ENCODE measurements around the gene C2CD4D. TPM values are rescaled to one million over a fixed set of nuclear protein-coding genes. Genes with fewer than 3 reads are reported as not detected.

Gene C2CD4D
- total RNA-seq, 1 experiment from 2014 or later: not detected

GRCh38 chr1:151827853-151828252 is 11.8 kb downstream of the C2CD4D start:
- Histone ChIP-seq H3K4me3 (no peak overlapping the region), H3K27me3 (no peaks in the 10 kb centered on the region), H3K9me3 (no peaks in the 10 kb centered on the region), H3K36me3 (no peaks in the 10 kb centered on the region)
- DNase-seq: no peak

GRCh38 chr1:151825751-151826660 is 13.6 kb downstream of the C2CD4D start:
- Histone ChIP-seq H3K27me3 (no peaks in the 10 kb centered on the region), H3K9me3 (peaks cover 2% of the 10 kb centered on the region), H3K4me3 (no peak overlapping the region), H3K36me3 (no peaks in the 10 kb centered on the region)
- DNase-seq: peak; percentile 22

- DNase-seq: no peak
- Histone ChIP-seq H3K4me3 (no peak overlapping the region), H3K9me3 (peaks cover 2% of the 10 kb centered on the region), H3K36me3 (no peaks in the 10 kb centered on the region), H3K27me3 (no peaks in the 10 kb centered on the region)
These were observed 14.4 kb downstream of the C2CD4D start for GRCh38 chr1:151825204-151825603.

- no peak overlapping the region for H3K4me3 ChIP-seq
- H3K27me3 ChIP-seq: no peaks in the 10 kb centered on the region
- no peaks in the 10 kb centered on the region for H3K36me3 ChIP-seq
- H3K9me3 ChIP-seq: peaks cover 2% of the 10 kb centered on the region
- no peak for DNase-seq
These were observed 16.4 kb downstream of the C2CD4D start for GRCh38 chr1:151823175-151823574.

GRCh38 chr1:151822404-151822803 is 17.2 kb downstream of the C2CD4D start:
- no peak for DNase-seq
- H3K27me3 ChIP-seq: no peaks in the 10 kb centered on the region
- H3K36me3 ChIP-seq: no peaks in the 10 kb centered on the region
- no peak overlapping the region for H3K4me3 ChIP-seq
- H3K9me3 ChIP-seq: peaks cover 2% of the 10 kb centered on the region

- Histone ChIP-seq H3K36me3 (no peaks in the 10 kb centered on the region), H3K9me3 (peaks cover 2% of the 10 kb centered on the region), H3K4me3 (no peak overlapping the region), H3K27me3 (no peaks in the 10 kb centered on the region)
- DNase-seq: peak; percentile 30
These were observed 18.7 kb downstream of the C2CD4D start for GRCh38 chr1:151820940-151821339.

GRCh38 chr1:151819976-151820623 is 19.5 kb downstream of the C2CD4D start:
- H3K9me3 ChIP-seq: peaks cover 2% of the 10 kb centered on the region
- DNase-seq: peak; percentile 89
- no peaks in the 10 kb centered on the region for H3K36me3 ChIP-seq
- no peaks in the 10 kb centered on the region for H3K27me3 ChIP-seq
- H3K4me3 ChIP-seq: no peak overlapping the region

- Histone ChIP-seq H3K9me3 (peaks cover 2% of the 10 kb centered on the region), H3K27me3 (no peaks in the 10 kb centered on the region), H3K36me3 (no peaks in the 10 kb centered on the region), H3K4me3 (no peak overlapping the region)
- no peak for DNase-seq
These were observed 20.3 kb downstream of the C2CD4D start for GRCh38 chr1:151819227-151819835.

GRCh38 chr1:151817353-151817730 is 22.3 kb downstream of the C2CD4D start:
- Histone ChIP-seq H3K36me3 (no peaks in the 10 kb centered on the region), H3K4me3 (no peak overlapping the region), H3K27me3 (no peaks in the 10 kb centered on the region), H3K9me3 (peaks cover 2% of the 10 kb centered on the region)
- DNase-seq: no peak

- no peaks in the 10 kb centered on the region for H3K36me3 ChIP-seq
- H3K4me3 ChIP-seq: no peak overlapping the region
- DNase-seq: no peak
- peaks cover 2% of the 10 kb centered on the region for H3K9me3 ChIP-seq
- no peaks in the 10 kb centered on the region for H3K27me3 ChIP-seq
These were observed 22.9 kb downstream of the C2CD4D start for GRCh38 chr1:151816548-151817352.

GRCh38 chr1:151815716-151816327 is 23.8 kb downstream of the C2CD4D start:
- no peak for DNase-seq
- H3K27me3 ChIP-seq: no peaks in the 10 kb centered on the region
- H3K36me3 ChIP-seq: no peaks in the 10 kb centered on the region
- no peak overlapping the region for H3K4me3 ChIP-seq
- H3K9me3 ChIP-seq: no peaks in the 10 kb centered on the region

- Histone ChIP-seq H3K9me3 (no peaks in the 10 kb centered on the region), H3K36me3 (no peaks in the 10 kb centered on the region), H3K4me3 (no peak overlapping the region), H3K27me3 (no peaks in the 10 kb centered on the region)
- DNase-seq: no peak
These were observed 24.6 kb downstream of the C2CD4D start for GRCh38 chr1:151814971-151815545.

- no peaks in the 10 kb centered on the region for H3K36me3 ChIP-seq
- DNase-seq: no peak
- no peaks in the 10 kb centered on the region for H3K27me3 ChIP-seq
- no peaks in the 10 kb centered on the region for H3K9me3 ChIP-seq
- H3K4me3 ChIP-seq: no peak overlapping the region
These were observed 25.2 kb downstream of the C2CD4D start for GRCh38 chr1:151814426-151814825.

- H3K9me3 ChIP-seq: no peaks in the 10 kb centered on the region
- no peak overlapping the region for H3K4me3 ChIP-seq
- H3K36me3 ChIP-seq: no peaks in the 10 kb centered on the region
- no peak for DNase-seq
- no peaks in the 10 kb centered on the region for H3K27me3 ChIP-seq
These were observed 26.2 kb downstream of the C2CD4D start for GRCh38 chr1:151813271-151813977.

- no peaks in the 10 kb centered on the region for H3K27me3 ChIP-seq
- no peak for DNase-seq
These were observed 28.4 kb downstream of the C2CD4D start for GRCh38 chr1:151811181-151811580.

More at GRCh38 chr1:151811181-151811580, 28.4 kb downstream of the C2CD4D start:
- no peak overlapping the region for H3K4me3 ChIP-seq
- H3K36me3 ChIP-seq: no peaks in the 10 kb centered on the region
- no peaks in the 10 kb centered on the region for H3K9me3 ChIP-seq

Measured in MG63 (cell line).